ENCODE measurements around the gene SIVA1.

DNA sequence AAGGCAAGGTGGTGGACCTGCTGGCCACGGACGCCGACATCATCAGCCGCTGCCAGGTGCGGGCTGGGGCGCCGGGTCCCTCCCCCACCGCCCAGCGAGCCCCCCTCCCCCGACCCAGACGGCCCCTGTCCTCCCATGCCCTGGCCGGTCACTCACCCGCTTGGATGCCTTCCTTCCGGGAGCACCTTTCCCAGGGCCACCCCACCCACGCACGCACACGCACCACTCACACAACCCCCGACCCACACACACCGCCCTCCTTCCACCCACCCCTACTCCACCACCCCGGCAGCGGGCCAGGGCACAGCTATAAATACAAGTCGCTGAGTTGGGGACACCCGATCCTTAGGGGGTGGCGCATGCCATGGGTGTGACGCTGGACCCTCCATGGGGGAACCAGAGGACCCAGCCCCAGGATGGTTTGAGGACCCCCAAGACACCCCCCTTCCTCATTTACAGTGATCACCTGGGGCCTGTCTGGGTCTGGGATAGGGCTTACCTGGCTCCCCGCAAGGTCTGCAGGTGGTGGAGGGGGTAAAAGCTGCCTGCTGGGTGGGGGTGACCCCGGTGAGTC lies 28.5 kb upstream of the SIVA1 start:
- no peak for TF ChIP-seq POLR2A (IDR thresholded peaks at IDR 0.05)
- TF ChIP-seq, protein P1, sequence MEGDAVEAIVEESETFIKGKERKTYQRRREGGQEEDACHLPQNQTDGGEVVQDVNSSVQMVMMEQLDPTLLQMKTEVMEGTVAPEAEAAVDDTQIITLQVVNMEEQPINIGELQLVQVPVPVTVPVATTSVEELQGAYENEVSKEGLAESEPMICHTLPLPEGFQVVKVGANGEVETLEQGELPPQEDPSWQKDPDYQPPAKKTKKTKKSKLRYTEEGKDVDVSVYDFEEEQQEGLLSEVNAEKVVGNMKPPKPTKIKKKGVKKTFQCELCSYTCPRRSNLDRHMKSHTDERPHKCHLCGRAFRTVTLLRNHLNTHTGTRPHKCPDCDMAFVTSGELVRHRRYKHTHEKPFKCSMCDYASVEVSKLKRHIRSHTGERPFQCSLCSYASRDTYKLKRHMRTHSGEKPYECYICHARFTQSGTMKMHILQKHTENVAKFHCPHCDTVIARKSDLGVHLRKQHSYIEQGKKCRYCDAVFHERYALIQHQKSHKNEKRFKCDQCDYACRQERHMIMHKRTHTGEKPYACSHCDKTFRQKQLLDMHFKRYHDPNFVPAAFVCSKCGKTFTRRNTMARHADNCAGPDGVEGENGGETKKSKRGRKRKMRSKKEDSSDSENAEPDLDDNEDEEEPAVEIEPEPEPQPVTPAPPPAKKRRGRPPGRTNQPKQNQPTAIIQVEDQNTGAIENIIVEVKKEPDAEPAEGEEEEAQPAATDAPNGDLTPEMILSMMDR (IDR thresholded peaks at IDR 0.05): no peak
